ENCODE results near the gene LMO7.

The LMO7 gene

DNA sequence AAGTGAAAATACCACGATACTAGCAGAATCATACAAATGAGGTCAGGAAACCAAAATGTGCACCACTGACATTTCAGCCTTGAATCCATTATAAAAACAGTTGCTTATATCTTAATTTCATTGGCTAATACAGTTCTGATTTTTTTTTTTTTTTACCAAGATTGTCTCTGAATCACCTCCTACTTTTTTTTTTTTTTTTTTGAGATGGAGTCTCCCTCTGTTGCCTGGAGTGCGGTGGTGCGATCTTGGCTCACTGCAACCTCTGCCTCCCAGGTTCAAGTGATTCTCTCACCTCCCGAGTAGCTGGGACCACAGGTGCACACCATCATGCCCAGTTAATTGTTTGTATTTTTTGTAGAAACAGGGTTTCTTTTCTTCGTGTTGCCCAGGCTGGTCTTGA lies 270.2 kb downstream of the LMO7 start:
- DNase-seq: no peak

DNA sequence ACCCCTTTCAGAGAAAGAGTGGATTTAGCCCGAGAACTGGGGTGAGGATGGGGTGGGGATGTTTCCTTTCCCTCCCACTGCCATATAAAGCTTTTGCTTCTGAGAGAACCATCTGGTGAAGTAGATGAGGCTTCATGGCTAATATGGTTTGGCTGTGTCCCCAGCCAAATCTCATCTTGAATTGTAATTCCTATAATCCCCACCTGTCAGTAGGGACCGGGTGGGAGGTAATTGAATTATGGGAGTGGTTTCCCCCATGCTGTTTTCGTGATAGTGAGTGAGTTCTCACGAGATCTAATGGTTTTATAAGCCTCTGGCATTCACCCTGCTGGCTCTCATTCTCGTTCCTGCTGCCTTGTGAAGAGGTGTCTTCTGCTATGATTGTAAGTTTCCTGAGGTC lies 270.9 kb downstream of the LMO7 start:
- DNase-seq: no peak

DNA sequence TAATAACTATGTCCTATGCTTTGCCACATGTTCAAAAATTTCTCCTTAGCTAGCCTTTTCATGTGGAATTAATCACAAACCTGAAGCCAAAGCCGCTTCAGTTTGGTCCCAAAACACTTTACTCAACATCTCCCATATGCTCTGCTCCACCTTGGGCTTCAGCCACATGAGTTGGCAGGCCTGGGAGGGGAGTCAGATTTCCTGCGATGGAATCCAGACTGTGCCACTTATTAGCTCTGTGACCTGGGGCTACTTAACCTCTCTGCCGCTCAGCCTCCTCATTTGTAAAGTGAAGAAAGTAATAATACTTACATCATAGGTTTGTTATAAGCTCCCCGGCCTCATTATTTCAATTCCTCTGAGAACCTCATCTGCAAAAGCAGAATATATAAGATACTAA lies 272.0 kb downstream of the LMO7 start:
- no peak for DNase-seq
